ENCODE measurements around the gene A3GALT2.
"Not testable (repeated sequence)": the region's sequence is repeated elsewhere in the genome, so short reads cannot be mapped to it uniquely, and the experiment has no call there.

A3GALT2 gene

DNA sequence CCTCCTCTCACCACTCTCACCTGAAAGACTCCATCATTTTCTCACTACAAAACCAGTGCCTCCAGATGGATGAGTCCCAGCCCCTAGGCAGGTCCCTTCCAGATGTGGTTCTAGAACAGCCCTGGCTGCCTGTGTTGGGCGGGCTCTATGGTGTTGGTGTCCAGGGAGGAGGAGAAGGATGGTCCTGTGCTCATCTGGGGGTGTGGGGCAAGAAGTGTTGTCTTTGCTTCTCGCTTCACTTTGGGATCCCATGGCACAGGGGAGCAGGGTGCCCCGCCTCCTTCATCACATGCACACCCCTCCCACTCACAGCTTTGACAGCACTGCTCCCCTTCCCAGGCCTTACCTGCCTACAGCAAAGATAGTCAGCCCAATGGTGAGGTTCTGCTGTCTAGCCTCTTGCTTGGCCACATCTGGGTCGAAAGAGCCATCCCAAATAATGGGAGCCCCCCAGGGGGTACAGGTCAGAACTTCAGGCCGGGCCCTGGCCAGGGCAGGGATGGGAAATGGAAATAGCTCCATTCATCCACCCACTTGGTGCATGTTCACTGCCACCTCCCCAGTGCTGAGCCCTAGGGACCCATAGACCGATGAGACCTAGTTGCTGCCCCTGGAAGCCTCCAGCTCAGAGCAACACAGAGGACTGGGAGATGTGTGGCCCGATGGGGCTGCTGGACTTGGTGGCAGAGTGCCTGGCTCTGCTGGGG lies 9.0 kb downstream of the A3GALT2 start:
- no peak overlapping the region for H3K4me3 ChIP-seq (ENCODE audit: low read depth, low read length)
- TF ChIP-seq, protein P1, sequence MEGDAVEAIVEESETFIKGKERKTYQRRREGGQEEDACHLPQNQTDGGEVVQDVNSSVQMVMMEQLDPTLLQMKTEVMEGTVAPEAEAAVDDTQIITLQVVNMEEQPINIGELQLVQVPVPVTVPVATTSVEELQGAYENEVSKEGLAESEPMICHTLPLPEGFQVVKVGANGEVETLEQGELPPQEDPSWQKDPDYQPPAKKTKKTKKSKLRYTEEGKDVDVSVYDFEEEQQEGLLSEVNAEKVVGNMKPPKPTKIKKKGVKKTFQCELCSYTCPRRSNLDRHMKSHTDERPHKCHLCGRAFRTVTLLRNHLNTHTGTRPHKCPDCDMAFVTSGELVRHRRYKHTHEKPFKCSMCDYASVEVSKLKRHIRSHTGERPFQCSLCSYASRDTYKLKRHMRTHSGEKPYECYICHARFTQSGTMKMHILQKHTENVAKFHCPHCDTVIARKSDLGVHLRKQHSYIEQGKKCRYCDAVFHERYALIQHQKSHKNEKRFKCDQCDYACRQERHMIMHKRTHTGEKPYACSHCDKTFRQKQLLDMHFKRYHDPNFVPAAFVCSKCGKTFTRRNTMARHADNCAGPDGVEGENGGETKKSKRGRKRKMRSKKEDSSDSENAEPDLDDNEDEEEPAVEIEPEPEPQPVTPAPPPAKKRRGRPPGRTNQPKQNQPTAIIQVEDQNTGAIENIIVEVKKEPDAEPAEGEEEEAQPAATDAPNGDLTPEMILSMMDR (IDR thresholded peaks at IDR 0.05; ENCODE audit: control insufficient read depth, extremely low read depth, insufficient read depth) = no peak
- DNase-seq (ENCODE audit: low read depth) = no peak

DNA sequence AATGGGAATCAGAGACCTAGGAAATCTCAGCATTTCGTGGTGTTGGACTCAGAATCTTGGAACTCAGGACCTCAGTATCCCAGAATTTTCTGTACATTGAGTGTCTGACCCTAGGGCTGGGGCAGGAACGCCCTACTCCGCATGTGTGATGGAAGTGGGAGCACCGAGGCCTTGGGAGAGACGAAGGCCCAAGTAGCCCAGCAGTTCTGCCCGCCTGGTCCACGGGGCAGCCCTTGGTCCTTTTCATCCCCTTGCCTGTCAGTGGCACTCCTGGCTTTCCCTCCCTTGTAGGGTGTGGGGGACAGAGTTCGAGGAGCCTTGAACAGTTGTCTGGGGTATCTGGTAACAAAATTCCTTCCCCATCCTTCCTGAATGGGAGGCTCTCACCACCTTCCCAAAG lies 10.2 kb downstream of the A3GALT2 start:
- TF ChIP-seq, protein P1 (IDR thresholded peaks at IDR 0.05; ENCODE audit: control insufficient read depth, extremely low read depth, insufficient read depth) = no peak
- no peak for DNase-seq (ENCODE audit: low read depth)
- H3K4me3 ChIP-seq (ENCODE audit: low read depth, low read length) = no peak overlapping the region

DNA sequence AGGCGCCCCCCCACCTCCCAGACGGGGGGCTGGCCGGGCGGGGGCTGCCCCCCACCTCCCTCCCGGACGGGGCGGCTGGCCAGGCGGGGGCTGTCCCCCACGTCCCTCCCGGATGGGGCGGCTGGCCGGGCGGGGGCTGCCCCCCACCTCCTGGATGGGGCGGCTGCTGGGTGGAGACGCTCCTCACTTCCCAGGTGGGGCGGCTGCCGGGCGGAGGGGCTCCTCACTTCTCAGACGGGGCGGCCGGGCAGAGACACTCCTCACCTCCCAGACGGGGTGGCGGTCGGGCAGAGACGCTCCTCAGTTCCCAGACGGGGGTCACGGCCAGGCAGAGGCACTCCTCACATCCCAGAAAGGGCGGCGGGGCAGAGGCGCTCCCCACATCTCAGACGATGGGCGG lies 11.5 kb downstream of the A3GALT2 start:
- not testable (repeated sequence) for H3K4me3 ChIP-seq (ENCODE audit: low read depth, low read length); DNase-seq (ENCODE audit: low read depth)

DNA sequence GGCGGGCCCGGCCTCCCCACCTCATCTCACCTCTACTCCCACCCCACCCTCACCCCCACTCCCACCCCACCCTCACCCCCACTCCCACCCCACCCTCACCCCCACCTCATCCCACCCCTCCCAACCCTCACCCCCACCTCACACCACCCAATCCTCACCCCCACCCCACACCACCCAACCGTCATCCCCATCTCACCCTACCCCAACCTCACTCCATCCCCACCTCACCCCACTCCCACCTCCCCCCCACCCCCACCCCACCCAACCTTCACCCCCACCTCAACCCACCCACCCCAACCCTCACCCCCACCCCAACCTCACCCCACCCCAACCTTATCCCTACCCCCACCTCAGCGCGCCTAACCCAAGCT lies 13.4 kb downstream of the A3GALT2 start:
- H3K4me3 ChIP-seq (ENCODE audit: low read depth, low read length) = no peak overlapping the region
- DNase-seq (ENCODE audit: low read depth) = no peak
- TF ChIP-seq, protein P1 (IDR thresholded peaks at IDR 0.05; ENCODE audit: control insufficient read depth, extremely low read depth, insufficient read depth) = no peak

DNA sequence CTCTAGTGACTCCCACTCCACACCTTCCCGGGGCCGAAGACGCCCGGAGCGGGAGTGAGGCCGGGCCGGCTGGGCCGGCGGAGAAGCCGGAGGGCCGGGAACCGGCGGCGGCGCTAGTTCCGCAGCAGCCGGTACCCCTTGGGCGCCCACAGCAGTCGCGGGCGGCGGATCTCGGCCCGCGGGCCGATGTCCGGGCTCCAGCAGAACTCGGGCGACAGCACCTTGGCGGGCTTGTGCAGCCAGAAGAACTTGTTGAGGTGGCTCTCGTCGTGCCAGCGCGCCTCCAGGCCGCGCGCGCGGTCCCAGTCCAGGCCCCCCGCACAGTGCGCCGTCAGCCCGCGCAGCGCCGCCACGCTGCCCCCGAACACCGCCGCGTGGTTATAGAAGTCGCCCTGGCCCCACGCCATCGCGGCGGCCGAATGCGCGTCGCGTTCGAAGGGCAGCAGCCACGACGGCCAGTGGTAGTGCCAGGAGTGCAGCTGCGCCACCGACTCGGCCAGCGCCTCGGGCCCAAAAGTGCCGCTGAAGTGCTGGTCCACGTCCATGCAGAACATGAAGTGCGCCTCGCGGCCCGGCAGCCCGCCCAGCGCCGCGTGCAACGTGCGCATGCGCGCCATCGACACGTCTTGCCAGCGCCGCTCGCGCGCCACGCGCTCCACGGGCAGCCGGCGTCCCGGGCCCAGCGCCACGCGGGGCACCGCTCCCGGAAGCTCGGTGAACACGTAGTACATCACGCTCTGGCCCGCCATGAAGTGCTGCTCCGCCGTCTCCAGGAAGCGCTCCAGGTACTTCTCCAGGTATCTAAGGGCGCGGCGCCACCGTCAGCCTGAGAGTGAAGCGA lies 14.0 kb downstream of the A3GALT2 start:
- H3K4me3 ChIP-seq (ENCODE audit: low read depth, low read length) = no peak overlapping the region
- no peak for DNase-seq (ENCODE audit: low read depth)
- TF ChIP-seq, protein P1 (IDR thresholded peaks at IDR 0.05; ENCODE audit: control insufficient read depth, extremely low read depth, insufficient read depth) = no peak

DNA sequence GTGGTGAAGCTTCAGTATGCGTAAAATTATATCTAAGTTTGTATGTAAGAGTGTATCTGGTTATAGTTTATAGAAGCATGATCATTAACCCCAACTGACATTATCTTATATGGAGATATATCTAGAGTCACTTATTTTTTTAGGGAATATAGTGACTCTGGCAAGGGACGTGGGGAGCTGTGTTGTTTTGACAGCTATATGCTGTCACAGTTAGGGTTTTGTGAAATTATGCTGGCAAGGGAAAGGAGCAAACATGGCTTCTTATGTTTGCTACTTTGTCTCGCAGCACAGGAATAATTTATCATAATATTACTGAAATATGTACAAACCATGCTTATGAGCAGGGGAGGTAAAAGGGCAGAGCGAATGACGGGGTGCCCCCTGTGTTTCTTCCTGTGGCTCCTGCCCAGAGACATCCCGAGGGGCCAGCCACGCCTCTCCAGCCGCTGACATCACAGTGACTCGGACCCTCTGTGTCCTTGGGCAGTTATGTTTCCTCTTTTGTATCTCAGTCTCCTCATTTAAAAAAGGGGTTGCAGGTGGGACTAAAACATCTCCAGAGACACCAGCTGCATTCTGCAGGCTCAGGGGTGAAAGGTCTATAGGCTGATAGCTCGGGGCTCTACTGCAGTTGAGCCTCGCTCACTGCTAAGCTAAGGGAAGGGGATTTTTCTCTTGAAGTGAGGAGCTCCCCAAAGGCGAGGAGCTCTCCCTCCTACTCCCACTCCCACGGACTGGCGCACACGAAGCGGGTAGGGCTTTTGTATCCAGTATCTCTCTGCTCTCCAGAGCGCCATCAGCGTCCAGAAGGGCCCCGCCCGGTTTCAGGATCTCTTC lies 14.9 kb downstream of the A3GALT2 start:
- no peak overlapping the region for H3K4me3 ChIP-seq (ENCODE audit: low read depth, low read length)
- TF ChIP-seq, protein P1 (IDR thresholded peaks at IDR 0.05; ENCODE audit: control insufficient read depth, extremely low read depth, insufficient read depth) = no peak
- DNase-seq (ENCODE audit: low read depth) = no peak

DNA sequence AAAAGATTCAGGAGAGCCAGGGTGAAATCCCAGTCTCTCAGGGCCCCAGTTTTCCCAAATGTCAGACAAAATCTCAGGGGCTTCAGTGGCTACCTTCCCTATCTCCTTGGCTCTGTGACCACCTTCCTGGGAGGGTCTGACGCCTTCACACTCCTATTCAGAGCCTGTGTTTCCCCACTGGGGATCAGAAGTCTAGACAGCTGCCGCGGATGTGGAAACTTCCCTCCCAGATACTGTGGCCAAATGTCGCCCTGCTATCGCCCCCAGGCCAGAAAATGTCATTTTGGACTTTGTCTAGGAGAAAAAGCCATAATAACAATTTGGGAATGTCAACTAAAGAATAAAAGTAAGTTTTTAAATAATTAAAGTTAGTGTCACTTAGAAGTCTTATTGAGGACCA lies 15.9 kb downstream of the A3GALT2 start:
- DNase-seq (ENCODE audit: low read depth) = no peak
- TF ChIP-seq, protein P1 (IDR thresholded peaks at IDR 0.05; ENCODE audit: control insufficient read depth, extremely low read depth, insufficient read depth) = no peak
- H3K4me3 ChIP-seq (ENCODE audit: low read depth, low read length) = no peak overlapping the region

All from LNCaP clone FGC (cell line).